GM12891 (cell line): ENCODE measurements around the gene GLCCI1.

Experiments
- POLR2A ChIP-seq: IDR thresholded peaks from 2 replicates; pipeline ENCODE4 v1.6.1; 2011; ENCODE audit warnings: low read depth, low read length, control low read depth
- POLR2AphosphoS5 ChIP-seq: IDR thresholded peaks from 2 replicates; pipeline ENCODE4 v1.6.1; 2011; ENCODE audit warnings: low read depth, low read length, control low read depth
- TAF1 ChIP-seq: IDR thresholded peaks from 2 replicates; pipeline ENCODE4 v1.6.1; 2011; ENCODE audit warnings: low read depth, low read length, control low read depth

- TF ChIP-seq POLR2A (no peak), TAF1 (no peak), POLR2AphosphoS5 (no peak)
Observed at GRCh38 chr7:7984424-7984823, 15.8 kb downstream of the GLCCI1 start.
